Measurements from ENCODE around the gene MACROD2.

GRCh38 chr20:16018881-16019280, 2023.6 kb downstream of the MACROD2 start:
- no peak for TF ChIP-seq CTCF (IDR thresholded peaks at IDR 0.05)
- no peak for TF ChIP-seq POLR2A (IDR thresholded peaks at IDR 0.05)
- no peak for TF ChIP-seq POLR2AphosphoS5 (IDR thresholded peaks at IDR 0.05)
- TF ChIP-seq EP300 (IDR thresholded peaks at IDR 0.05): no peak

Data from suprapubic skin (tissue), 4 donors.